ENCODE results near the gene PRKN.

- TF ChIP-seq CTCF (IDR thresholded peaks at IDR 0.05) (no peak), ZFX (IDR thresholded peaks at IDR 0.05; ENCODE audit: borderline replicate concordance) (no peak)
Observed at GRCh38 chr6:162620073-162620472, 107.5 kb downstream of the PRKN start.

Data from 22Rv1 (cell line).